ENCODE data around the gene MLX.
A peak's percentile ranks its signal among the peaks of the same experiment; 100 is the strongest.
"Not testable (repeated sequence)": the region's sequence is repeated elsewhere in the genome, so short reads cannot be mapped to it uniquely, and the experiment has no call there.

MLX gene

GRCh38 chr17:42555961-42556617, 10.8 kb upstream of the MLX start:
- DNase-seq: not testable (repeated sequence)

GRCh38 chr17:42559075-42559474, 7.8 kb upstream of the MLX start:
- no peak for DNase-seq

- DNase-seq: no peak
Measured at GRCh38 chr17:42560246-42560645, 6.7 kb upstream of the MLX start.

GRCh38 chr17:42561897-42562387, 5.0 kb upstream of the MLX start, which contains the start of gene COASY:
Gene COASY, plus strand, starts transcription at chr17:42562148. Its CDS starts 475 bp downstream, at chr17:42562623.
- peak; percentile 31 for DNase-seq

- DNase-seq: no peak
Measured at GRCh38 chr17:42562388-42563142, 4.3 kb upstream of the MLX start.

- no peak for DNase-seq
Measured at GRCh38 chr17:42563143-42563509, 3.8 kb upstream of the MLX start.

GRCh38 chr17:42563543-42563942, 3.4 kb upstream of the MLX start:
- DNase-seq: no peak

- DNase-seq: no peak
Measured at GRCh38 chr17:42563950-42564349, 3.0 kb upstream of the MLX start.

GRCh38 chr17:42564815-42565522, 1.9 kb upstream of the MLX start:
- DNase-seq: no peak

GRCh38 chr17:42565523-42566214, 1.2 kb upstream of the MLX start:
- no peak for DNase-seq

- DNase-seq: no peak
Measured at GRCh38 chr17:42566215-42566882, 551 bp upstream of the MLX start.

GRCh38 chr17:42568341-42569111, 1.6 kb downstream of the MLX start:
- no peak for DNase-seq

GRCh38 chr17:42571435-42572225, 4.7 kb downstream of the MLX start:
- no peak for DNase-seq

GRCh38 chr17:42573095-42573494, 6.2 kb downstream of the MLX start:
- DNase-seq: no peak

GRCh38 chr17:42574463-42574862, 7.6 kb downstream of the MLX start:
- DNase-seq: no peak

GRCh38 chr17:42577140-42577531, 10.2 kb downstream of the MLX start:
- no peak for DNase-seq

GRCh38 chr17:42577532-42578281, 10.8 kb downstream of the MLX start, which contains the start of gene PSMC3IP:
Gene PSMC3IP, minus strand, starts transcription at chr17:42577729. Its CDS starts 43 bp downstream, at chr17:42577686.
- peak; percentile 40 for DNase-seq

GRCh38 chr17:42578282-42578869, 11.5 kb downstream of the MLX start:
- DNase-seq: no peak

- no peak for DNase-seq
Measured at GRCh38 chr17:42579794-42580551, 13.1 kb downstream of the MLX start.
